ENCODE data around the gene ZFAND6. TPM values are rescaled to one million over a fixed set of nuclear protein-coding genes. Genes with fewer than 3 reads are reported as not detected.
"Not testable (repeated sequence)": the region's sequence is repeated elsewhere in the genome, so short reads cannot be mapped to it uniquely, and the experiment has no call there.

The ZFAND6 gene
- total and polyA plus RNA-seq, 8 donors: 71.0 to 137 (median 117) TPM

DNA sequence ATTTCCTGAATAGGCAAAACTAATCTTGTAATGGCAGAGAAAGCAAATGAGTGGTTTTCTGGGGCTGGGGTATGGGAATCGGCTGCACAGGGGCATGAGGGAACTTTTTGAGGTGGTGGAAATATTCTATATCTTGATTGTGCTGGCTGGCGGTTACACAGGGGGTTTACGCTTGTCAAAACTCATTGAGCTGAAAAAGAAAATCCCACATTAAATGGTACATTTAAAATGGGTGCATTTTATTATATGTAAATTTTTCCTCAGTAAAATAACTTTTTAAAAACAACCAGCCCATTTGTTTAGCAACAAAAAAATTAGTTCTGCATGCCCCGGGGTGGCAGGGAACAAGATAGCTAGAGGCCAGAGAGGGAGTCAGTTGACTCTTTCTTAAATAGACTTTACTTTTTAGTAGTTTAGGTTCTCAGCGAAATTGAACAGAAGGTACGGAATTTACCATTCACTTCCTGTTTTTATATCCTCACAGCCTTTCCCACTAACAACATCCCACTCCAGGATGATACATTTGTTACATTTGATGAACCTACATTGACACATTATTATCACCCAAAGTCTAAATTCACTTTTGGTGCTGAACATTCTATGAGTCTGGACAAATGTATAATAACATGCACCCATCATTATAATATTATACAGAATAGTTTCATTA, 47.3 kb upstream of the ZFAND6 start:
- Histone ChIP-seq H3K4me3 (no peak overlapping the region), H3K27ac (no peak overlapping the region), H3K9me3 (no peaks in the 10 kb centered on the region), H3K4me1 (no peaks in the 10 kb centered on the region), H3K36me3 (no peaks in the 10 kb centered on the region), H3K27me3 (no peaks in the 10 kb centered on the region)
- ATAC-seq (no peak), DNase-seq (no peak)
- TF ChIP-seq, protein P1, sequence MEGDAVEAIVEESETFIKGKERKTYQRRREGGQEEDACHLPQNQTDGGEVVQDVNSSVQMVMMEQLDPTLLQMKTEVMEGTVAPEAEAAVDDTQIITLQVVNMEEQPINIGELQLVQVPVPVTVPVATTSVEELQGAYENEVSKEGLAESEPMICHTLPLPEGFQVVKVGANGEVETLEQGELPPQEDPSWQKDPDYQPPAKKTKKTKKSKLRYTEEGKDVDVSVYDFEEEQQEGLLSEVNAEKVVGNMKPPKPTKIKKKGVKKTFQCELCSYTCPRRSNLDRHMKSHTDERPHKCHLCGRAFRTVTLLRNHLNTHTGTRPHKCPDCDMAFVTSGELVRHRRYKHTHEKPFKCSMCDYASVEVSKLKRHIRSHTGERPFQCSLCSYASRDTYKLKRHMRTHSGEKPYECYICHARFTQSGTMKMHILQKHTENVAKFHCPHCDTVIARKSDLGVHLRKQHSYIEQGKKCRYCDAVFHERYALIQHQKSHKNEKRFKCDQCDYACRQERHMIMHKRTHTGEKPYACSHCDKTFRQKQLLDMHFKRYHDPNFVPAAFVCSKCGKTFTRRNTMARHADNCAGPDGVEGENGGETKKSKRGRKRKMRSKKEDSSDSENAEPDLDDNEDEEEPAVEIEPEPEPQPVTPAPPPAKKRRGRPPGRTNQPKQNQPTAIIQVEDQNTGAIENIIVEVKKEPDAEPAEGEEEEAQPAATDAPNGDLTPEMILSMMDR (IDR thresholded peaks at IDR 0.05): no peak
- intact Hi-C loops (cut with DNase I): no loop called here

DNA sequence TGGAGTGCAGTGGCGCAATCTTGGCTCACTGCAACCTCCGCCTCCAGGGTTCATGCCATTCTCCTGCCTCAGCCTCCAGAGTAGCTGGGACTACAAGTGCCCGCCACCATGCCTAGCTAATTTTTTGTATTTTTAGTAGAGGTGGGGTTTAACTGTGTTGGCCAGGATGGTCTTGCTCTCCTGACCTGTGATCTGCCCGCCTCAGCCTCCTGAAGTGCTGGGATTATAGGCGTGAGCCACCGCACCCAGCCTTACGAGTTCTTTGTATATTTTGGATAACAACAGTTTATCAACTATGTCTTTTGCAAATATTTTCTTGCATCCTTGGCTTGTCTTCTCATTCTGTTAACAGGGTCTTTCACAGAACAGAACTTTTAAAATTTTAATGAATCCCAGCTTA, 45.3 kb upstream of the ZFAND6 start:
- H3K4me1 ChIP-seq; intact Hi-C loops (cut with DNase I); H3K27ac ChIP-seq; H3K27me3 ChIP-seq; H3K9me3 ChIP-seq; H3K4me3 ChIP-seq; H3K36me3 ChIP-seq; DNase-seq; ATAC-seq: not testable (repeated sequence)

DNA sequence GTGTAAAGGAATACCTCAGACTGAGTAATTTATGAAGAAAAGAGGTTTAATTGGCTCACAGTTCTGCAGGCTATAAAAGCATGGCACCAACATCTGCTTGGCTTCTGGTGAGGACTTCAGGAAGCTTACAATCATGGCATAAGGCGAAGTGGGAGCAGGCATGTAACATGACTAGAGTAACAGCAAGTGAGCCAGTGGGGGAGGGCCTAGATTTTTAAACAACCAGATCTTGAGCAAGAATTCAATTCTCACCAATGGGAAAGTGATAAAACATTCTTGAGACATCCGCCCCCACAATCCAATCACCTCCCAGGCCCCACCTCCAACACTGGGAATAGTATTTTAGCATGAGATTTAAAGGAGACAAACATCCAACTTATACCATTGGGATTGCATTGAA, 44.3 kb upstream of the ZFAND6 start:
- H3K27me3 ChIP-seq: no peaks in the 10 kb centered on the region
- intact Hi-C loops (cut with DNase I): no loop called here
- TF ChIP-seq, protein P1 (IDR thresholded peaks at IDR 0.05): no peak
- no peak overlapping the region for H3K4me3 ChIP-seq
- DNase-seq: no peak
- no peak overlapping the region for H3K27ac ChIP-seq
- no peak for ATAC-seq
- H3K9me3 ChIP-seq: no peaks in the 10 kb centered on the region
- H3K4me1 ChIP-seq: no peaks in the 10 kb centered on the region
- no peaks in the 10 kb centered on the region for H3K36me3 ChIP-seq

DNA sequence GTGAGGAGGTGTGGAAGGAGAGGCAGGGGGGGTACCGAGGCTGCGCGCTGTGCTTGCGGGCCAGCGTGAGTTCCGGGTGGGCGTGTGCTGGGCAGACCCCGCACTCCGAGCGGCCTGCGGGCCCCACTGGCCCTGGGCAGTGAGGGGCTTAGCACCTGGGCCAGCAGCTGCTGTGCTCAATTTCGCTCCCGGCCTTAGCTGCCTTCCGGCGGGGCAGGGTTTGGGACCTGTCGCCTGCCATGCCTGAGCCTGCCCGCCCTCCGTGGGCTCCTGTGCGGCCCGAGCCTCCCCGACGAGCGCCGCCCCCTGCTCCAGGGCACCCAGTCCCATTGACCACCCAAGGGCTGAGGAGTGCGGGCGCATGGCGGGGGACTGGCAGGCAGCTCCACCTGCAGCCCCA, 43.0 kb upstream of the ZFAND6 start:
- DNase-seq; ATAC-seq; intact Hi-C loops (cut with DNase I): not testable (repeated sequence)

DNA sequence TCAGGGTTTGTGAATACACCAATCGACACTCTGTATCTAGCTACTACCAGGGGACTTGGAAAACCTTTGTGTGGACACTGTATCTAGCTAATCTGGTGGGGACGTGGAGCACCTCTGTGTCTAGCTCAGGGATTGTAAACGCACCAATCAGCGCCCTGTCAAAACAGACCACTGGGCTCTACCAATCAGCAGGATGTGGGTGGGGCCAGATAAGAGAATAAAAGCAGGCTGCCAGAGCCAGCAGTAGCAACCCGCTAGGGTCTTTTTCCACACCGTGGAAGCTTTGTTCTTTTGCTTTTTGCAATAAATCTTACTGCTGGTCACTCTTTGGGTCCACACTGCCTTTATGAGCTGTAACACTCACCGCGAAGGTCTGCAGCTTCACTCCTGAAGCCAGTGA, 42.3 kb upstream of the ZFAND6 start:
- H3K27me3 ChIP-seq; H3K27ac ChIP-seq; DNase-seq; H3K4me1 ChIP-seq; intact Hi-C loops (cut with DNase I); H3K9me3 ChIP-seq; H3K36me3 ChIP-seq; ATAC-seq; H3K4me3 ChIP-seq: not testable (repeated sequence)

More for the DNA sequence above, 43.0 kb upstream of the ZFAND6 start:
- not testable (repeated sequence) for H3K27me3 ChIP-seq, H3K4me3 ChIP-seq, H3K27ac ChIP-seq, H3K4me1 ChIP-seq, H3K36me3 ChIP-seq, H3K9me3 ChIP-seq

DNA sequence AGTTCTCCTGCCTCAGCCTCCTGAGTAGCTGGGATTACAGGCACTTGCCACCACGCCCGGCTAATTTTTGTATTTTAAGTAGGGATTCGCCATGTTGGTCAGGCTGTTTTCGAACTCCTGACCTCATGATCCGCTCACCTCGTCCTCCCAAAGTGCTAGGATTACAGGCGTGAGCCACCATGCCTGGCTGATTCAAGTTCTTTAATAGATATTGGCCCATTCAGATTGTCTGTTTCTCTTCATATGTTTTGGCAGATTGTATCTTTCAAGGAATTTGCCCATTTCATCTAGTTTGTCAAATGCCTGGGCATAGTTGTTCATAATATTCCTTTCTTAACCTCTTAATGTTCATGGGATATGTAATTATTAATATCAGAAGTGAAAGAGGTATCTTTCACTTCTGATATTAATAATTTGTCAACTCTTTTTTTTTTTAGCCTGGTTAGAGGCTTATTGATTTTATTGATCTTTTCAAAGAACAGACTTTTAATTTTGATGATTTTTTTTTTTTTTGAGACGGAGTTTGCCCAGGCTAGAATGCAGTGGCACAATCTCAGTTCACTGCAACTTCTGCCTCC, 40.2 kb upstream of the ZFAND6 start:
- Histone ChIP-seq H3K27me3 (no peaks in the 10 kb centered on the region), H3K4me1 (no peaks in the 10 kb centered on the region), H3K9me3 (no peaks in the 10 kb centered on the region), H3K36me3 (no peaks in the 10 kb centered on the region), H3K27ac (no peak overlapping the region), H3K4me3 (no peak overlapping the region)
- intact Hi-C loops (cut with DNase I): no loop called here
- no peak for ATAC-seq
- DNase-seq: no peak
- TF ChIP-seq, protein P1 (IDR thresholded peaks at IDR 0.05): no peak

DNA sequence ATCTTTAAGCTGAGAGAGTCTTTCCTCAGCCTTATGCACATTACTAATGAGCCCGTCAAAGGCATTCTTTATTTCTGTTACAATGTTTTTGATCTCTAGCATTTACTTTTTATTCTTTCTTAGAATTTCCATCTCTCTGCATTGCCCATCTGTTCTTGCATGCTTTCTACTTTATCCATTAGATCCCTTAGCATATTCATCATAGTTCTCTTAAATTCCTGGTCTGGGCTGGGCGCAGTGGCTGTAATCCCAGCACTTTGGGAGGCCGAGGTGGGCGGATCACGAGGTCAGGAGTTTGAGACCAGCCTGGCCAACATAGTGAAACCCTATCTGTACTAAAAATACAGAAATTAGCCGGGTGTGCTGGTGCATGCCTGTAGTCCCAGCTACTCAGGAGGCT, 39.3 kb upstream of the ZFAND6 start:
- H3K27ac ChIP-seq; H3K4me3 ChIP-seq; H3K36me3 ChIP-seq; H3K27me3 ChIP-seq; H3K9me3 ChIP-seq; intact Hi-C loops (cut with DNase I); DNase-seq; H3K4me1 ChIP-seq; ATAC-seq: not testable (repeated sequence)

Measured in left lung (tissue), 10 donors.